GM12891 (cell line): ENCODE results near the gene EEF1AKMT3.

Experiments used
- DNase-seq: peaks from one replicate; pipeline ENCODE4 v3.0.0; 2011; ENCODE audit warnings: low spot score; ENCODE audit not compliant: insufficient read length
- FAIRE-seq: peaks from 2 replicates; lab custom pipeline; 2011; peaks lifted over from hg19 to GRCh38; lab: Jason Lieb, UNC
- PAX5 ChIP-seq: IDR thresholded peaks from 2 replicates; pipeline ENCODE4 v1.6.1; 2011; ENCODE audit warnings: low read length, moderate library complexity, mild to moderate bottlenecking; ENCODE audit not compliant: insufficient read depth, severe bottlenecking
- POLR2A ChIP-seq: IDR thresholded peaks from 2 replicates; pipeline ENCODE4 v1.6.1; 2011; ENCODE audit warnings: low read depth, low read length, control low read depth
- POLR2AphosphoS5 ChIP-seq: IDR thresholded peaks from 2 replicates; pipeline ENCODE4 v1.6.1; 2011; ENCODE audit warnings: low read depth, low read length, control low read depth
- POU2F2 ChIP-seq: IDR thresholded peaks from 2 replicates; pipeline ENCODE4 v1.6.1; 2011; ENCODE audit warnings: low read depth, mild to moderate bottlenecking, control low read depth, low read length, moderate library complexity
- SPI1 ChIP-seq: IDR thresholded peaks from 2 replicates; pipeline ENCODE4 v1.6.1; 2011; ENCODE audit warnings: low read depth, low read length, control low read depth
- TAF1 ChIP-seq: IDR thresholded peaks from 2 replicates; pipeline ENCODE4 v1.6.1; 2011; ENCODE audit warnings: low read depth, low read length, control low read depth

The EEF1AKMT3 gene

GRCh38 chr12:57796996-57797395 is 24.6 kb downstream of the EEF1AKMT3 start:
- TF ChIP-seq SPI1, result no peak
- no peak for TF ChIP-seq POLR2AphosphoS5
- no peak for TF ChIP-seq POLR2A
- TF ChIP-seq POU2F2, result no peak
- TF ChIP-seq PAX5, result no peak
- TF ChIP-seq TAF1, result no peak
- FAIRE-seq (no peak), DNase-seq (no peak)

GRCh38 chr12:57797933-57798332 is 25.5 kb downstream of the EEF1AKMT3 start:
- DNase-seq, result no peak

GRCh38 chr12:57800965-57801364 is 28.6 kb downstream of the EEF1AKMT3 start:
- FAIRE-seq (no peak), DNase-seq (no peak)
- TF ChIP-seq POU2F2, result no peak
- TF ChIP-seq POLR2A, result no peak
- no peak for TF ChIP-seq SPI1
- no peak for TF ChIP-seq POLR2AphosphoS5
- TF ChIP-seq PAX5, result no peak
- no peak for TF ChIP-seq TAF1

More at GRCh38 chr12:57797933-57798332, 25.5 kb downstream of the EEF1AKMT3 start:
- FAIRE-seq, result no peak
- TF ChIP-seq PAX5 (no peak), TAF1 (no peak), POU2F2 (no peak), SPI1 (no peak), POLR2A (no peak), POLR2AphosphoS5 (no peak)

GRCh38 chr12:57802607-57803006 is 30.2 kb downstream of the EEF1AKMT3 start:
- no peak for TF ChIP-seq POU2F2
- TF ChIP-seq SPI1, result no peak
- no peak for TF ChIP-seq TAF1
- FAIRE-seq (no peak), DNase-seq (no peak)

- FAIRE-seq, result peak; percentile 69
- DNase-seq, result no peak
Observed at GRCh38 chr12:57803319-57803893, 31.0 kb downstream of the EEF1AKMT3 start.

GRCh38 chr12:57806677-57807076 is 34.3 kb downstream of the EEF1AKMT3 start:
- DNase-seq, result no peak
- no peak for FAIRE-seq
- no peak for TF ChIP-seq PAX5
- TF ChIP-seq SPI1, result no peak
- no peak for TF ChIP-seq TAF1
- TF ChIP-seq POLR2A, result no peak
- TF ChIP-seq POLR2AphosphoS5, result no peak
- no peak for TF ChIP-seq POU2F2

More at GRCh38 chr12:57803319-57803893, 31.0 kb downstream of the EEF1AKMT3 start:
- TF ChIP-seq POU2F2 (no peak), TAF1 (no peak), POLR2A (no peak), POLR2AphosphoS5 (no peak), SPI1 (no peak), PAX5 (no peak)

- TF ChIP-seq SPI1 (no peak), POLR2AphosphoS5 (no peak), TAF1 (no peak), POU2F2 (no peak), POLR2A (no peak), PAX5 (no peak)
- DNase-seq, result no peak
- no peak for FAIRE-seq
Observed at GRCh38 chr12:57807285-57807684, 34.9 kb downstream of the EEF1AKMT3 start.

- TF ChIP-seq POLR2A, result no peak
- no peak for DNase-seq
- FAIRE-seq, result no peak
Observed at GRCh38 chr12:57808351-57808750, 35.9 kb downstream of the EEF1AKMT3 start.

GRCh38 chr12:57809425-57809824 is 37.0 kb downstream of the EEF1AKMT3 start:
- FAIRE-seq (no peak), DNase-seq (no peak)
- TF ChIP-seq PAX5 (no peak), POLR2A (no peak), SPI1 (no peak), TAF1 (no peak), POU2F2 (no peak), POLR2AphosphoS5 (no peak)

- TF ChIP-seq TAF1, result no peak
- TF ChIP-seq SPI1, result no peak
- no peak for TF ChIP-seq POU2F2
- TF ChIP-seq PAX5, result no peak
- TF ChIP-seq POLR2AphosphoS5, result no peak
- no peak for TF ChIP-seq POLR2A
- FAIRE-seq (no peak), DNase-seq (no peak)
Observed at GRCh38 chr12:57810450-57810849, 38.0 kb downstream of the EEF1AKMT3 start.
